Loucy (cell line): ENCODE measurements around the gene STXBP5.

ENCODE experiments used
- H2AFZ ChIP-seq: fragments of 200-600 bp; sonication (generic); 2 replicates; pipeline ENCODE4 v1.6.0; 2016; ENCODE audit warnings: antibody characterized with exemption, mild to moderate bottlenecking, low read length, moderate library complexity
- H3F3A ChIP-seq: fragments of 200-600 bp; 2 replicates; pipeline ENCODE4 v1.6.0; 2016; ENCODE audit warnings: antibody characterized with exemption, low read depth, mild to moderate bottlenecking
- H3K27me3 ChIP-seq: fragments of 200-600 bp; sonication (generic); 2 replicates; pipeline ENCODE4 v1.6.1; 2014; ENCODE audit warnings: low read length, mild to moderate bottlenecking; ENCODE audit not compliant: insufficient read depth, poor library complexity, severe bottlenecking
- H3K36me3 ChIP-seq: fragments of 200-600 bp; sonication (generic); 2 replicates; pipeline ENCODE4 v1.6.1; 2016; ENCODE audit warnings: low read length; ENCODE audit not compliant: insufficient read depth
- H3K4me1 ChIP-seq: fragments of 200-600 bp; sonication (generic); 2 replicates; pipeline ENCODE4 v1.5.1; 2014; ENCODE audit warnings: low read length, mild to moderate bottlenecking; ENCODE audit not compliant: insufficient read depth, poor library complexity, severe bottlenecking
- H3K4me2 ChIP-seq: fragments of 200-600 bp; sonication (generic); 2 replicates; pipeline ENCODE4 v1.6.0; 2014; ENCODE audit warnings: antibody characterized with exemption, low read length, low read depth, mild to moderate bottlenecking; ENCODE audit not compliant: poor library complexity, severe bottlenecking
- H3K4me3 ChIP-seq: fragments of 200-600 bp; sonication (generic); 2 replicates; pipeline ENCODE4 v1.5.1; 2014; ENCODE audit warnings: low read length, mild to moderate bottlenecking, mixed read lengths; ENCODE audit not compliant: poor library complexity, severe bottlenecking
- H3K79me2 ChIP-seq: fragments of 200-600 bp; sonication (generic); 2 replicates; pipeline ENCODE4 v1.6.1; 2014; ENCODE audit warnings: low read length; ENCODE audit not compliant: insufficient read depth
- H3K9ac ChIP-seq: fragments of 200-600 bp; sonication (generic); 2 replicates; pipeline ENCODE4 v1.6.0; 2014; ENCODE audit warnings: mild to moderate bottlenecking, low read depth, low read length, moderate library complexity; ENCODE audit not compliant: poor library complexity, severe bottlenecking
- H3K9me2 ChIP-seq: fragments of 200-600 bp; sonication (generic); replicated peaks from 2 replicates; pipeline ENCODE4 v1.6.1; 2016; ENCODE audit warnings: low read depth, low read length, mixed read lengths
- H3K9me3 ChIP-seq: fragments of 200-600 bp; sonication (generic); 2 replicates; pipeline ENCODE4 v1.6.1; 2014; ENCODE audit warnings: mild to moderate bottlenecking, antibody characterized with exemption, low read length, low read depth; ENCODE audit not compliant: insufficient read depth
- H4K20me1 ChIP-seq: fragments of 200-600 bp; sonication (generic); 2 replicates; pipeline ENCODE4 v1.6.0; 2014; ENCODE audit warnings: antibody characterized with exemption, low read length, mild to moderate bottlenecking; ENCODE audit not compliant: insufficient read depth, poor library complexity, severe bottlenecking
- CTCF ChIP-seq: fragments of 200-600 bp; sonication (generic); conservative IDR thresholded peaks from 2 replicates; pipeline ENCODE4 v1.5.1; 2014; ENCODE audit warnings: mild to moderate bottlenecking, antibody characterized with exemption, low read length
- EZH2phosphoT487 ChIP-seq: fragments of 200-600 bp; IDR thresholded peaks from 2 replicates; pipeline ENCODE4 v1.6.1; 2018; ENCODE audit warnings: antibody characterized with exemption, mild to moderate bottlenecking, moderate library complexity, borderline replicate concordance

The STXBP5 gene

GRCh38 chr6:147159536-147160374 lies 44.5 kb upstream of the STXBP5 start:
- H3K4me1 ChIP-seq, result peaks cover 46% of the 10 kb centered on the region
- no peaks in the 10 kb centered on the region for H3K27me3 ChIP-seq
- no peaks in the 10 kb centered on the region for H3K36me3 ChIP-seq
- H3K79me2 ChIP-seq, result no peaks in the 10 kb centered on the region
- TF ChIP-seq EZH2phosphoT487 (no peak), CTCF (no peak)
- peak overlapping the region; percentile 26 for H3K4me3 ChIP-seq
- peak overlapping the region; percentile 52 for H3K9ac ChIP-seq
- H3F3A ChIP-seq, result no peaks in the 10 kb centered on the region
- no peaks in the 10 kb centered on the region for H3K9me3 ChIP-seq
- H4K20me1 ChIP-seq, result no peaks in the 10 kb centered on the region
- H3K9me2 ChIP-seq, result no peaks in the 10 kb centered on the region
- H3K4me2 ChIP-seq, result peak overlapping the region; percentile 49
- H2AFZ ChIP-seq, result peak overlapping the region; percentile 71

- no peak overlapping the region for H2AFZ ChIP-seq
- H3K9me3 ChIP-seq, result no peaks in the 10 kb centered on the region
- no peaks in the 10 kb centered on the region for H3K79me2 ChIP-seq
- H3K4me3 ChIP-seq, result no peak overlapping the region
- no peak overlapping the region for H3K9ac ChIP-seq
- no peak overlapping the region for H3K4me2 ChIP-seq
- H3K36me3 ChIP-seq, result no peaks in the 10 kb centered on the region
- H4K20me1 ChIP-seq, result no peaks in the 10 kb centered on the region
- no peaks in the 10 kb centered on the region for H3K27me3 ChIP-seq
- no peaks in the 10 kb centered on the region for H3F3A ChIP-seq
- peaks cover 53% of the 10 kb centered on the region for H3K4me1 ChIP-seq
- no peaks in the 10 kb centered on the region for H3K9me2 ChIP-seq
- TF ChIP-seq EZH2phosphoT487 (no peak), CTCF (no peak)
These were observed 43.6 kb upstream of the STXBP5 start for GRCh38 chr6:147160593-147160992.

GRCh38 chr6:147161253-147161973 lies 42.8 kb upstream of the STXBP5 start:
- H3K27me3 ChIP-seq, result no peaks in the 10 kb centered on the region
- no peaks in the 10 kb centered on the region for H4K20me1 ChIP-seq
- H3F3A ChIP-seq, result no peaks in the 10 kb centered on the region
- H2AFZ ChIP-seq, result no peak overlapping the region
- H3K4me2 ChIP-seq, result no peak overlapping the region
- TF ChIP-seq CTCF (no peak), EZH2phosphoT487 (no peak)
- H3K4me3 ChIP-seq, result no peak overlapping the region
- H3K9me3 ChIP-seq, result no peaks in the 10 kb centered on the region
- H3K36me3 ChIP-seq, result no peaks in the 10 kb centered on the region
- H3K4me1 ChIP-seq, result peaks cover 56% of the 10 kb centered on the region
- H3K9ac ChIP-seq, result no peak overlapping the region
- no peaks in the 10 kb centered on the region for H3K9me2 ChIP-seq
- H3K79me2 ChIP-seq, result no peaks in the 10 kb centered on the region
